Measurements from ENCODE around the gene XRN2. TPM values are rescaled to one million over a fixed set of nuclear protein-coding genes. Genes with fewer than 3 reads are reported as not detected.

Gene XRN2
- total and polyA plus RNA-seq, 9 donors = 35.8 to 65.8 (median 50.2) TPM

- H3K4me3 ChIP-seq = no peak overlapping the region
- no peaks in the 10 kb centered on the region for H3K4me1 ChIP-seq (ENCODE audit: insufficient read depth)
- no peak overlapping the region for H3K27ac ChIP-seq
- H3K9me3 ChIP-seq = no peaks in the 10 kb centered on the region
- DNase-seq = no peak
- TF ChIP-seq POLR2A (IDR thresholded peaks at IDR 0.05) = no peak
- TF ChIP-seq CTCF (IDR thresholded peaks at IDR 0.05) = no peak
- TF ChIP-seq EP300 (IDR thresholded peaks at IDR 0.05) = no peak
- intact Hi-C loops (cut with DNase I) = no loop called here
- no peaks in the 10 kb centered on the region for H3K27me3 ChIP-seq
- WGBS, 3 donors = 61 to 75% (median 66%) methylated on average over 1 of the region's 1 CpG
- no peaks in the 10 kb centered on the region for H3K36me3 ChIP-seq
These were observed 68.1 kb downstream of the XRN2 start for GRCh38 chr20:21371193-21371592.

- Histone ChIP-seq H3K27me3 (no peaks in the 10 kb centered on the region), H3K9me3 (no peaks in the 10 kb centered on the region), H3K4me3 (no peak overlapping the region), H3K27ac (no peak overlapping the region), H3K36me3 (no peaks in the 10 kb centered on the region), H3K4me1 (ENCODE audit: insufficient read depth) (no peaks in the 10 kb centered on the region)
- DNase-seq = no peak
- intact Hi-C loops (cut with DNase I) = no loop called here
- WGBS, 3 donors = 65 to 77% (median 73%) methylated on average over 2 of the region's 2 CpGs
- TF ChIP-seq CTCF (IDR thresholded peaks at IDR 0.05) (no peak), EP300 (IDR thresholded peaks at IDR 0.05) (no peak), POLR2A (IDR thresholded peaks at IDR 0.05) (no peak)
These were observed 68.9 kb downstream of the XRN2 start for GRCh38 chr20:21372016-21372415.

- DNase-seq = no peak
- Histone ChIP-seq H3K4me1 (ENCODE audit: insufficient read depth) (no peaks in the 10 kb centered on the region), H3K36me3 (no peaks in the 10 kb centered on the region), H3K9me3 (no peaks in the 10 kb centered on the region), H3K27me3 (no peaks in the 10 kb centered on the region), H3K27ac (no peak overlapping the region), H3K4me3 (no peak overlapping the region)
- TF ChIP-seq POLR2A (IDR thresholded peaks at IDR 0.05) (no peak), CTCF (IDR thresholded peaks at IDR 0.05) (no peak), EP300 (IDR thresholded peaks at IDR 0.05) (no peak)
- 48 to 58% (median 58%) methylated on average over 1 of the region's 1 CpG for WGBS, 3 donors
- intact Hi-C loops (cut with DNase I) = no loop called here
These were observed 70.3 kb downstream of the XRN2 start for GRCh38 chr20:21373436-21373835.

GRCh38 chr20:21376626-21377025 is 73.5 kb downstream of the XRN2 start:
- TF ChIP-seq POLR2A (IDR thresholded peaks at IDR 0.05) (no peak), EP300 (IDR thresholded peaks at IDR 0.05) (no peak), CTCF (IDR thresholded peaks at IDR 0.05) (no peak)
- Histone ChIP-seq H3K27me3 (no peaks in the 10 kb centered on the region), H3K27ac (no peak overlapping the region), H3K9me3 (no peaks in the 10 kb centered on the region), H3K36me3 (no peaks in the 10 kb centered on the region), H3K4me1 (ENCODE audit: insufficient read depth) (no peaks in the 10 kb centered on the region), H3K4me3 (no peak overlapping the region)
- DNase-seq = no peak
- 91 to 96% (median 94%) methylated on average over 3 of the region's 3 CpGs for WGBS, 3 donors
- intact Hi-C loops (cut with DNase I) = no loop called here

- Histone ChIP-seq H3K4me1 (ENCODE audit: insufficient read depth) (no peaks in the 10 kb centered on the region), H3K27me3 (no peaks in the 10 kb centered on the region), H3K4me3 (no peak overlapping the region), H3K27ac (no peak overlapping the region), H3K9me3 (no peaks in the 10 kb centered on the region), H3K36me3 (no peaks in the 10 kb centered on the region)
- intact Hi-C loops (cut with DNase I) = no loop called here
- TF ChIP-seq EP300 (IDR thresholded peaks at IDR 0.05) (no peak), CTCF (IDR thresholded peaks at IDR 0.05) (no peak), POLR2A (IDR thresholded peaks at IDR 0.05) (no peak)
- WGBS, 3 donors = 94 to 97% (median 94%) methylated on average over 9 of the region's 9 CpGs
- DNase-seq = no peak
These were observed 74.6 kb downstream of the XRN2 start for GRCh38 chr20:21377701-21378100.

Data from ovary (tissue), 9 donors.